ENCODE data around the gene ERCC4. TPM values are rescaled to one million over a fixed set of nuclear protein-coding genes. Genes with fewer than 3 reads are reported as not detected.

ERCC4 gene
- polyA plus RNA-seq, 2 of the 4 experiments (the other 2 are of a cell fraction): 5.9 to 15.1 TPM

DNA sequence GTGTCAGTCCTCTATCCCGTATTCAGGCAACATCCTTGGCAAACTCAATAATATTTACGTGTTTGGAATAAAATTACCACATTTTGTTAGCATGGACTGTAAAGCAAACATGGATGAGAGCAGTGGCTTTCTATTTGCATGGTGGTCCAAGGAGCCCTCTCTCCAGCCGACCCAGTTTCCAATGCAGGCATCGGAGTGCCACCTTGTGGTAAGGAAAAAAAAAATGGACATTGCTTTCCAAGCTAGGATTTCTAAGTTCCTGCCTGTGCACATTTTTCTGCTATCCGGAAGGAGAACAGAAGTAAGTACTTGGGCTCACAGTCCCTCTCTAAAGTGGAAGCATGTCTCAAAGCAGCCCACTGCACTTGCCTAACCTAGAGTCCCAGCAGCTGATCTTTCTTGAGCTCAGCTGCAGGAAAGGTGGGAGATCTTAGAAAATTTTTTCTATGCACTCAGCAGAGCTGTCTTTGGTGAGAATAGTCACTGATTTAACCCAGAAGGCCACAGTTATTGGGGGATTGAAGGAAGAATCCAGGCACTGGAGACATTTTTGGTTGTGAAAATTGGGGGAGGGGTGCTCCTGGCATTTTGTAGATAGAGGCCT, 46.0 kb upstream of the ERCC4 start:
- no peak for FAIRE-seq
- peak; percentile 51 to 78; a peak in 4 of 6 replicates for ATAC-seq
- no peak for TF ChIP-seq SREBF2 (IDR thresholded peaks at IDR 0.05)
- TF ChIP-seq, protein P1, sequence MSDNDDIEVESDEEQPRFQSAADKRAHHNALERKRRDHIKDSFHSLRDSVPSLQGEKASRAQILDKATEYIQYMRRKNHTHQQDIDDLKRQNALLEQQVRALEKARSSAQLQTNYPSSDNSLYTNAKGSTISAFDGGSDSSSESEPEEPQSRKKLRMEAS (IDR thresholded peaks at IDR 0.05): no peak
- peak; percentile 57 to 74 for TF ChIP-seq RAD21 (conservative IDR thresholded peaks at IDR 0.05 in 1 of 2, IDR thresholded peaks at IDR 0.05 in 1 of 2)
- TF ChIP-seq ZC3H11A (IDR thresholded peaks at IDR 0.05): no peak
- TF ChIP-seq SMC3 (IDR thresholded peaks at IDR 0.05): peak; percentile 37; the same call in 1 of the 3 replicates
- TF ChIP-seq, protein P2, sequence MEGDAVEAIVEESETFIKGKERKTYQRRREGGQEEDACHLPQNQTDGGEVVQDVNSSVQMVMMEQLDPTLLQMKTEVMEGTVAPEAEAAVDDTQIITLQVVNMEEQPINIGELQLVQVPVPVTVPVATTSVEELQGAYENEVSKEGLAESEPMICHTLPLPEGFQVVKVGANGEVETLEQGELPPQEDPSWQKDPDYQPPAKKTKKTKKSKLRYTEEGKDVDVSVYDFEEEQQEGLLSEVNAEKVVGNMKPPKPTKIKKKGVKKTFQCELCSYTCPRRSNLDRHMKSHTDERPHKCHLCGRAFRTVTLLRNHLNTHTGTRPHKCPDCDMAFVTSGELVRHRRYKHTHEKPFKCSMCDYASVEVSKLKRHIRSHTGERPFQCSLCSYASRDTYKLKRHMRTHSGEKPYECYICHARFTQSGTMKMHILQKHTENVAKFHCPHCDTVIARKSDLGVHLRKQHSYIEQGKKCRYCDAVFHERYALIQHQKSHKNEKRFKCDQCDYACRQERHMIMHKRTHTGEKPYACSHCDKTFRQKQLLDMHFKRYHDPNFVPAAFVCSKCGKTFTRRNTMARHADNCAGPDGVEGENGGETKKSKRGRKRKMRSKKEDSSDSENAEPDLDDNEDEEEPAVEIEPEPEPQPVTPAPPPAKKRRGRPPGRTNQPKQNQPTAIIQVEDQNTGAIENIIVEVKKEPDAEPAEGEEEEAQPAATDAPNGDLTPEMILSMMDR (IDR thresholded peaks at IDR 0.05): peak; percentile 54
- H3K4me3 ChIP-seq: no peak overlapping the region
- no peak overlapping the region for H3K4me2 ChIP-seq
- H3K9me3 ChIP-seq: no peaks in the 10 kb centered on the region
- POLR2A ChIA-PET: no interaction called here
- DNase-seq (ENCODE audit: low read depth in 1 of 2, low spot score in 1 of 2): peak; percentile 28 to 29
- no peaks in the 10 kb centered on the region for H3K4me1 ChIP-seq
- CTCF ChIA-PET: interaction anchor here (0.6 to 2.2 kb wide), 13 partner anchors 9 to 973 kb away, joined by 3 to 7 read pairs (median 3); partner anchors contain the start of gene SHISA9
- WGBS (ENCODE audit: missing lambda C conversion rate): 5% methylated on average over 5 of the region's 5 CpGs
- no peak overlapping the region for H3K27ac ChIP-seq

DNA sequence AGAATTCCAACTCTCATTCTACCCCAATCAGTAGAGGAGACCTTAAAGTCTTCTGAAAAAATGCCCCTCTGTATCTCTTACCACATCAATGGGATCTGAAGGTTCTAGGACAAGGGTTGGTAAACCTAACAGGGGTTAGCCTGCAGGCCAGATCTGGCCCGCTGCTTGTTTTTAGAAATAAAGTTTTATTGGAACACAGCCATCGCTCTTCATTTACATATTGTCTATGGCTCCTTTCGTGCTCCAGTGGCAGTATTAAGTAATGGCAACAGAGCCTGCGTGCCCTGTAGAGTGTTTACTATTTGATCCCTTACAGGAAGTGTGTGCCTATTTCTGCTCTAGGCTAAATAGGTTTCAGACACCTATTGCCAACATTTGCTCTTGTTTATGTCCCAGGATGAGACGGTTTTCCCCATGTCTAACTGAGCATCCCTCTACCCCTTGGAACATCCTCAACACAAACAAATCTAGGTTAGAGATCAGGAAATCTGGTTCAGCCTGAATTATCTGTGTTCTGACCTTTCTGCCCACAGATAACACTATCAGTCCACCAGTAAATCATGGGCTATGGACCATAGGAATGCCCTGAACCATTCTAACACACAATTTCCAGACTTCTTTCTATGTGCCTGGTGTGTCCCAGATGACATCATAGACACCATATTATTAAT, 44.2 kb upstream of the ERCC4 start:
- Histone ChIP-seq H3K27ac (no peak overlapping the region), H3K4me1 (no peaks in the 10 kb centered on the region), H3K9me3 (no peaks in the 10 kb centered on the region), H3K4me3 (no peak overlapping the region), H3K4me2 (no peak overlapping the region)
- no peak for FAIRE-seq
- ChIA-PET CTCF (interaction anchor here (1.2 to 1.5 kb wide), 2 partner anchors 10 to 44 kb away, joined by 3 read pairs; partner anchors contain the start of gene ERCC4), POLR2A (no interaction called here)
- TF ChIP-seq HEYL (CRISPR knock-in tag; IDR thresholded peaks at IDR 0.05): no peak
- no peak for TF ChIP-seq HOXB5 (CRISPR knock-in tag; IDR thresholded peaks at IDR 0.05)
- no peak for TF ChIP-seq HOXA7 (CRISPR knock-in tag; IDR thresholded peaks at IDR 0.05)
- TF ChIP-seq CEBPB (IDR thresholded peaks at IDR 0.05): no peak
- TF ChIP-seq FOSL2 (IDR thresholded peaks at IDR 0.05): no peak
- TF ChIP-seq FOSL2 (CRISPR knock-in tag; IDR thresholded peaks at IDR 0.05): no peak
- no peak for TF ChIP-seq FOXS1 (CRISPR knock-in tag; IDR thresholded peaks at IDR 0.05)
- TF ChIP-seq, protein P3, sequence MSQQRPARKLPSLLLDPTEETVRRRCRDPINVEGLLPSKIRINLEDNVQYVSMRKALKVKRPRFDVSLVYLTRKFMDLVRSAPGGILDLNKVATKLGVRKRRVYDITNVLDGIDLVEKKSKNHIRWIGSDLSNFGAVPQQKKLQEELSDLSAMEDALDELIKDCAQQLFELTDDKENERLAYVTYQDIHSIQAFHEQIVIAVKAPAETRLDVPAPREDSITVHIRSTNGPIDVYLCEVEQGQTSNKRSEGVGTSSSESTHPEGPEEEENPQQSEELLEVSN (IDR thresholded peaks at IDR 0.05; ENCODE audit: borderline replicate concordance, low read depth): no peak
- TF ChIP-seq, protein P4, sequence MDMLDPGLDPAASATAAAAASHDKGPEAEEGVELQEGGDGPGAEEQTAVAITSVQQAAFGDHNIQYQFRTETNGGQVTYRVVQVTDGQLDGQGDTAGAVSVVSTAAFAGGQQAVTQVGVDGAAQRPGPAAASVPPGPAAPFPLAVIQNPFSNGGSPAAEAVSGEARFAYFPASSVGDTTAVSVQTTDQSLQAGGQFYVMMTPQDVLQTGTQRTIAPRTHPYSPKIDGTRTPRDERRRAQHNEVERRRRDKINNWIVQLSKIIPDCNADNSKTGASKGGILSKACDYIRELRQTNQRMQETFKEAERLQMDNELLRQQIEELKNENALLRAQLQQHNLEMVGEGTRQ (IDR thresholded peaks at IDR 0.05): no peak
- no peak for TF ChIP-seq FOSB (CRISPR knock-in tag; IDR thresholded peaks at IDR 0.05)
- TF ChIP-seq, protein P5, sequence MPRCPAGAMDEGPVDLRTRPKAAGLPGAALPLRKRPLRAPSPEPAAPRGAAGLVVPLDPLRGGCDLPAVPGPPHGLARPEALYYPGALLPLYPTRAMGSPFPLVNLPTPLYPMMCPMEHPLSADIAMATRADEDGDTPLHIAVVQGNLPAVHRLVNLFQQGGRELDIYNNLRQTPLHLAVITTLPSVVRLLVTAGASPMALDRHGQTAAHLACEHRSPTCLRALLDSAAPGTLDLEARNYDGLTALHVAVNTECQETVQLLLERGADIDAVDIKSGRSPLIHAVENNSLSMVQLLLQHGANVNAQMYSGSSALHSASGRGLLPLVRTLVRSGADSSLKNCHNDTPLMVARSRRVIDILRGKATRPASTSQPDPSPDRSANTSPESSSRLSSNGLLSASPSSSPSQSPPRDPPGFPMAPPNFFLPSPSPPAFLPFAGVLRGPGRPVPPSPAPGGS (IDR thresholded peaks at IDR 0.05): no peak
- TF ChIP-seq MAFK (IDR thresholded peaks at IDR 0.05; ENCODE audit: partially characterized antibody): no peak
- no peak for TF ChIP-seq CBX8 (IDR thresholded peaks at IDR 0.05)
- no peak for TF ChIP-seq JUNB (IDR thresholded peaks at IDR 0.05)
- TF ChIP-seq POLR2AphosphoS2 (conservative IDR thresholded peaks at IDR 0.05; ENCODE audit: low read length): no peak
- no peak for TF ChIP-seq SREBF2 (IDR thresholded peaks at IDR 0.05)
- TF ChIP-seq RAD21 (conservative IDR thresholded peaks at IDR 0.05 in 1 of 2, IDR thresholded peaks at IDR 0.05 in 1 of 2): no peak
- TF ChIP-seq NPAS2 (CRISPR knock-in tag; IDR thresholded peaks at IDR 0.05; ENCODE audit: borderline replicate concordance): no peak
- TF ChIP-seq KDM5A (IDR thresholded peaks at IDR 0.05): no peak
- no peak for TF ChIP-seq JUN (IDR thresholded peaks at IDR 0.05)
- 35% methylated on average over 5 of the region's 5 CpGs for WGBS (ENCODE audit: missing lambda C conversion rate)
- ATAC-seq: no peak
- DNase-seq (ENCODE audit: low read depth in 1 of 2, low spot score in 1 of 2): no peak
